Astrocyte (in vitro differentiated cells and primary cell): Measurements from ENCODE around the gene STK40.

Experiments used
- CTCF ChIP-seq: IDR thresholded peaks from 2 replicates; pipeline ENCODE4 v1.5.1; 2011; ENCODE audit warnings: low read depth, mild to moderate bottlenecking, inconsistent platforms, low read length, moderate library complexity; ENCODE audit not compliant: insufficient read depth
- EZH2 ChIP-seq: IDR thresholded peaks from 2 replicates; pipeline ENCODE4 v1.6.1; 2012; ENCODE audit warnings: mild to moderate bottlenecking, low read length, inconsistent platforms; ENCODE audit not compliant: insufficient read depth

DNA sequence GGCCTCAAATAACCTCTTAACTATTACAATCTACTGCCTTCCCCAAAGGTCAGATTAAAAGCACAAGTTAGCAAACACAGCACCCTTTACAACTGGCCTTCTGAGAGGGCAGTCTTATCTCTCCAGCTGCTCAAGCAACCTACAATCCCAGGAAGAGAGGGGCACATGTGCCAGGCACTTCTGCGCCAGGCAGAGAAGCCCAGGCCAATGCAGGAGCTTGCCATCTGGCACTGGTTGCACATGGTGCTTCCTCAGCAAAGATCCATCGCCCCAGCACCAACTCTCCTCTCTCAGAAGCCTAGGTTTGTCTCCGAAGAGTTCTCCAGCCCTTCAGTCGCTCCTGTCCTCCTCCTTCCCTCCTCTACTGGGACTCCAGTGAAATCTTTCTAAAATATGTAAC lies 2.5 kb downstream of the STK40 start:
- TF ChIP-seq CTCF (no peak), EZH2 (no peak)
